Stimulated activated CD4-positive, alpha-beta T cell treated with anti-CD3 and anti-CD28 coated beads, Interleukin-12 subunit alpha, Interleukin-12 subunit beta, amount 100 ng/mL, for 48 hours (primary cell): ENCODE measurements around the gene SMCR8.
"Not testable (repeated sequence)": the region's sequence is repeated elsewhere in the genome, so short reads cannot be mapped to it uniquely, and the experiment has no call there.

Source experiments
- DNase-seq, 3 donors: peaks; one replicate each; pipeline ENCODE4 v3.0.0-alpha.2; 2020; ENCODE audit warnings: low read depth in 2 of 3, low spot score in 1 of 3

The SMCR8 gene, protein sequence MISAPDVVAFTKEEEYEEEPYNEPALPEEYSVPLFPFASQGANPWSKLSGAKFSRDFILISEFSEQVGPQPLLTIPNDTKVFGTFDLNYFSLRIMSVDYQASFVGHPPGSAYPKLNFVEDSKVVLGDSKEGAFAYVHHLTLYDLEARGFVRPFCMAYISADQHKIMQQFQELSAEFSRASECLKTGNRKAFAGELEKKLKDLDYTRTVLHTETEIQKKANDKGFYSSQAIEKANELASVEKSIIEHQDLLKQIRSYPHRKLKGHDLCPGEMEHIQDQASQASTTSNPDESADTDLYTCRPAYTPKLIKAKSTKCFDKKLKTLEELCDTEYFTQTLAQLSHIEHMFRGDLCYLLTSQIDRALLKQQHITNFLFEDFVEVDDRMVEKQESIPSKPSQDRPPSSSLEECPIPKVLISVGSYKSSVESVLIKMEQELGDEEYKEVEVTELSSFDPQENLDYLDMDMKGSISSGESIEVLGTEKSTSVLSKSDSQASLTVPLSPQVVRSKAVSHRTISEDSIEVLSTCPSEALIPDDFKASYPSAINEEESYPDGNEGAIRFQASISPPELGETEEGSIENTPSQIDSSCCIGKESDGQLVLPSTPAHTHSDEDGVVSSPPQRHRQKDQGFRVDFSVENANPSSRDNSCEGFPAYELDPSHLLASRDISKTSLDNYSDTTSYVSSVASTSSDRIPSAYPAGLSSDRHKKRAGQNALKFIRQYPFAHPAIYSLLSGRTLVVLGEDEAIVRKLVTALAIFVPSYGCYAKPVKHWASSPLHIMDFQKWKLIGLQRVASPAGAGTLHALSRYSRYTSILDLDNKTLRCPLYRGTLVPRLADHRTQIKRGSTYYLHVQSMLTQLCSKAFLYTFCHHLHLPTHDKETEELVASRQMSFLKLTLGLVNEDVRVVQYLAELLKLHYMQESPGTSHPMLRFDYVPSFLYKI

DNA sequence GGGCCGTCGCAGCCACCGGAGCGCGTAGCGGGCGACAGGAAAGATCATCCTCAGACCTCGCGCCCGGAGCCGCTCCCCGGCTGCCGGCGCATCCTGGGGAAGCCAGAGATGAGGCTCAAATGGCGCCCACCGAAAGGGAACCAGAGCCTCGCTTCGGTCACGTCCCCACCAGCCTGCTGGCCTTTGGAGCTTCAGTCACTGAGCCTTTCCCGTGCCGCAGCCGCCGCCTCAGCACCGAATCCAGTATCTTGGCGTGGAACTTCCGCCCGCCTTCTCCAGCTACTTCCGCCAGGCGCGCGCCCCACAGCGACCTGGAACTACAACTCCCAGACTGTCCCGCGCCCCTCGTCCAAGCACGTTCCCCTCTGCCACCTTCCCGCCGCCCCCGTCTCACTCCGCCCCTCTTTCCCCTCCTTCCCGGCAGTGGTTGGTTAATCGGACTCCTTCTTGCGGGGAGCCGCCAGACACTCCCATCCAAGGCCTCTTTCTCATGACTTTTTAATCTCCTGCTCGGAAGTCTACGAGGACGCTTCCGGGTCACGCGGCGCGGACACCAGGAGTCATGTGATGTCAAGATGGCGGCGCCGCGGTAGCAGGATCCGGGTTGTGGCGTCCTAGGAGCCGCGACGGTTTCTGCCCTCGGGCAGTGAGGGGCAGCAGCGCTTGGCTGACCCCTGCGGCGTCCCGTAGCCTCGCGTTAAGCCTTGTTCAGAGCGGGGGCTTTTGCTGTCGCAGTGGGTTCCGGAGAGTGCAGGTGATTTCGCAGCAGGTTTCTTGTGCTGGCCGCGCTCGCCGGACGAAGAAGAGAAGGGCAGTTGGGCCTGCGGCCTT, at the start of gene SMCR8, which contains the start of gene TOP3A:
Gene SMCR8 (plus strand): TSS at position 563 of the 831 bp plus-strand sequence. CDS start 497 bp downstream, outside the sequence.
Gene TOP3A (minus strand): TSS at position 264 of the 831 bp plus-strand sequence. CDS start 216 bp downstream, at position 48.
- peak; percentile 93 to 98 (median 96) for DNase-seq

DNA sequence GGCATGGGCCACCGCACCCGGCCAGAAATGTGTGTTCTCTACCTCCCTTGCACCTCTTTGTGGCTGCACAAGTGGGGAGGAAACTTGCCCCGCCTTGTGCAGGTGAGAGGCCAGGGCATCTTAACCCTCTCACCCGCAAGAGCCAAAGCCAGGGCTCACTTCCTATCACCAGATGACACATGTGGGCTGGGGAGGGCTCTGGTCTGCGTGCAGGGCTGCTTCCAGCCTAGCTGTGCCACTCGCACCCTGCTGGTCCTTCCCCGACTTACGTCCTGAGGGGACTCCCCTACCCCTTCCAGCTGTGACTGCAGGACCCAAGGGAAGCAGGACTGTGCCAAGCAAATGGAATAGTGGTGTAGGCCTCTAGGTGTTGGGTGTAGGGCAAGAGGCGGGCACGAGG, 47.7 kb upstream of the SMCR8 start:
- no peak for DNase-seq

DNA sequence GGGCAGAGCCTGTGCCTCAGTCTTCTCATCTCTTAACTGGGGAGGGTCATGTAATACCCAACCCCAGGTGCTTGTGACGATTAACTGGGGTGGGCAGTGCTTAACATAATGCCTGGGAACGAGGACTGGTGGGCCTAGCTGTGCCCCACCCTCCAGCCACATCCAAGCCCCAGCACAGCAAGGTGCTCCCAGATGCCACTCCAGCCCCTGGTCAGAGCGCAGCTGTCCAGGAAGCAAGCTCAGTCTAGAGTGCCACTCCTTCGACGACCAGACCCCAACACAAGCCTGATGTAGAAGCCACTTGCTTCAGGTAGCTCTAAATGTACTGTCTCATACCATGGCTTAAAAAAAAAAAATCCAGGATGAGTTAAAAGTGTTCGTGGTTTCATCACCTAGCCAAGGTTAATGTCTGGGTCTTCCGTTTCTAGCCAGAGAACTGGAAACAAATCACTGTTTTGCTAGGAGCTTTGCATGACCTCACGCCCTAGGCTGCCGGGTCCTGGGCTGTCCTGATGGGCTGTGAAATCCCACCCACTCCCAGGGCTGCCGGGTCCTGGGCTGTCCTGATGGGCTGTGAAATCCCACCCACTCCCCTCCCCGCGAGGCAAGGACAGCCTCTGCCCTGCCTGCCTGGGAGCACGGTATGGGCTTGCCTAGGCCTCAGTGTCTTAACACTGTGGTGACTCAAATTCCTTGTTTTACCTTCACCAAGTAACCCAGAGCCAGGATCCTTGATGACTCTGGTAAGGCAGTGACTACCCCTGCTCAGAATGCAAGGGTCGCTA, 47.0 kb upstream of the SMCR8 start:
- DNase-seq = no peak

DNA sequence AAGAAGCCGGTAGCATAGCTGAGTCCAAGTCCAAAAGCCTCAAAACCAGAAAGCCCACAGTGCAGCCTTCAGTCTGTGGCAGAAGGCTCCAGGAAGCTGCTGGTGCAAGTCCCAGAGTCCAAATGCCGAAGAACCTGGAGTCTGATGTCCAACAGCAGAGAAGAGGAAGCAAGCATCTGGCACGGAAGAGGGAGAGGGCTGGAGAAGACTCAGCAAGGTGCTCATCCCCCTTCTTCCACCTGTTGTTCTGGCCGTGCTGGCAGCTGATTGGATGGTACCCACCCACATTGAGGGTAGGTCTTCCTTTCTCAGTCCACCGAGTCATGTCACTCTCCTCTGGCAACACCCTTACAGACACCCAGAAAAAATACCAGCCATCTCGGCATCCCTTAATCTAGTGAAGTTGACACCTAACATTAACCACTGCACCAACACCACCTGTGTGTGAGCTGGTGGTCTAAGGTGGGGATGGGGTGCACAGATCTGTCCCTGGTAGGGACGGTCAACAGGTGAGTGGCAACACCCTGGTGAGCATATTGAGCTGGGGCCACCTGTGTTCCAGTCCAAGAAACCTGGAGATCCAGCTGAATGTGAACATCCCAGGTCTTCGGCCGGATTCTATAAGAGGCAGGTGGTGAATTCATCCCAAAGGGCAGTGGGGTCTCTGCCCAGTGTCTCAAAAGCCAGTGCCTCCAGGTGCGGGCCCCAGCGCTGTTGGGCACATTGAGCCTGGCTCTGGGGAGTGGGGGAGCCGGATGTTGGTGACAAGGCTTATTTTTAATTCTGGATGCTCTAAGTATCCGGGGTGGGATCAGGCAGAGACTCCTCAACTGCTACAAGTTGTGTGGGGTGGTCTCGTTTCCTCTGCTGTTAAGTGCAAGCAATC, 44.8 kb upstream of the SMCR8 start:
- DNase-seq = no peak

DNA sequence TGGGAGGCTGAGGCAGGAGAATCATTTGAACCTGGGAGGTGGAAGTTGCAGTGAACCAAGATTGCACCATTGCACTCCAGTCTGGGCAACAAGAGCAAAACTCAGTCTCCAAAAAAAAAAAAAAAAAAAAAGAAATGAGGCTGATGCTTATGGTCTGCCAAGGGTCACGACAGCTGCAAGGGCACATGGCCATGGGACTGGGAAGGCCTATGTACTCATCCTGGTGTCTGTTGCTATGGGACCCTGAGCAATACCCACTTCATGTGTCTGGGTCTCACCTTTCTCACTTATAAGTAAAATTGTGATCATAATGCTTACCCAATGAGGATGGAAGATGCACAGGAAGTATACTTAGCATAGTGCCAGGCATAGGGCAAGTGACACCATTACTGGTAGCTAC, 38.0 kb upstream of the SMCR8 start:
- no peak for DNase-seq

DNA sequence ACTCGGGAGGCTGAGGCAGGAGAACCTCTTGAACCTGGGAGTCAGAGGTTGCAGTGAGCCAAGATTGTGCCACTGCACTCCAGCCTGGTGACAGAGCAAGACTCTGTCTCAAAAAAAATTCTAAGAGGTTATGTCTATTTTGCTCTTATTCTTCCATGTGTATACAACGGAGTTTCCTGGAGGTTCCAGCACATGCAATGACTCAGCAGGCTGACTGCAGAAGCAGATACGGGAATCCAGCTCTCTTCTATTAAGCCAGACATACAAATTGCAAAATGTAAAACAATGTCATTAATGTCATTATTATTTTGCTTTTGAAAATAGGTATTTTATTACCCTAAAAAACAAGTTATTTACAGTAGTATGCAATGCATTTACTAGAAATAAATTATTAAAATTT, 36.2 kb upstream of the SMCR8 start:
- no peak for DNase-seq

DNA sequence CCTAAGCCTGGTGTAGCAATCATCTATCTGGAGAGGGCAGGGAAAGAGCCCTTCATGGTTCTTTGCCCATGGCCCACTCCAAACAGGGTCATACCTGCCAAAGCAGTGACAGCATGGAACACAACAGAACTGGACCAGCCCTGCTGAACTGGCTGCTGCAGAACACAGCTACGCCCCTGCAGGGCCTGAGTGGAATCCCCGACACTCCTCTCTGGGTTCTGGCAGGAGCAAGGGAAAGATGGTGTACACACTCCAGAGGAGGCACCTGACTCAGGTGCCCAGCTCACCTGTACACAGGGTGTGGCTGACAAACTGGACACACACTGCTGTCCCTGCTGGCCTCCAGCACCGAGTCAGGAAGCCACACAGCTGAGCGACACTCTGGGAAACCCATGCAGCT, 34.8 kb upstream of the SMCR8 start:
- DNase-seq = no peak

DNA sequence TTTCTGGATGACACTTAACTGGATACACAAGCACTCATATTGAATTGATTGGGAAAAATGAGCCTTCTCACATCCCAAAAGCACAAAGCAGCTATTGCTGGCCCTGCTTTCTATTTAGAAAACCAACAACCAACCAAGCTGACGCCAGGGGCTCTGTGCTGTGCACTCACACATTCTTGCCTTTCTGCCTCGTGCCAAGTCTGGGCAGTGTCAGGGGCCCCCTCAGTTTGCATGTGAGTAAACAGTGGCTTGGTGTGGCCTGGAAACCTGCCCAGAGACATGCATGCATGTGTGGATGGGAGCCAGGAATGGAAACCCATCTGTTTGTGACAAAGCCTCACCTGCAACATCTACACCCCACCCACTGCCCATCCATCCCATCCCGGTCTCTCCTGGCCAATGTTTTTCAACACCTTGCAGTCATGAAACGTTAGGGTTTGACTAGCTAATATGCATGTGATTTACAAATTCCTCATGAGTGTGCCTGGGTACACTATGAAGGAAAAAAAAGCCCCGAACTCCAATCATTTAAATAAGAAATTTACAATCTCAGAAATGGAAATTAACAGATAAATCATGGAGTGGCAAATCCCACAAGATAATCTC, 34.2 kb upstream of the SMCR8 start:
- no peak for DNase-seq

DNA sequence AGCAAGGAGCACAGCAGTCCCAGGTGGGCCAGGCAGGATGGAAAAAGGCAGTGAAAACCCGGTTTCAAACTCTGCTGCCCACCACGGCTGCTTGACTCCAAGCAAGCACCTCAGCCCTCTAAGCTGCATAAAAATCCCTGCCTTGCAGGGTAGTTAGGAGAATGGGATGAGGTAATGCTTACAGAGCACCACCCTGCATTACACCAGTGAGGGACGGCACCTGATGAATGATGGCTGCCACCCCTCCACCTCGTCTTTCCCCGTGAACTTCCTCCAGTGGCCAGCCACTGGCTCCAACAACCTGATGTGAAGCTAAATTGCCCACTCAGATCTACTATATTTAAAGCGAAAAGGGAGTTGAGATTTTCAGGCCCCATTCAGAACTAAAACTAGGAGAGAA, 33.3 kb upstream of the SMCR8 start:
- no peak for DNase-seq

DNA sequence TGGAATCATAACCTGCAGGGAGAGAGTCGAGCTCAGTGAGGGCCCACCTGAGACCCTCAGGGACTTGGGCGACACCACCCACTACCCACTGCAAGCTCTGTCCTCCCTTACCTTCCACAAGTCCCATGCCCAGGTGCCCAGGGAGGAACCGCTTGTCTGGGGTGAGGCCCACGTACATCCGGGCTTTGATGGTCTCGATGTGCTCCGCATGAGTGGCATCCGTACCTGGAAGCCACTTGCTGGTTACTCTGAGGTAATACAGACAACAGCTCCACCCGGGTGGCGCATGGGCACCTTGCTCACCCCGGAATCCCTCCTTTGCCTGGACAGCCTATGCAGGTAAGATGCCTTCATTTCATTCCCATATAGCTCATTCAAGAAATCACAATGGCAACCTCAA, 29.8 kb upstream of the SMCR8 start:
- DNase-seq = no peak

DNA sequence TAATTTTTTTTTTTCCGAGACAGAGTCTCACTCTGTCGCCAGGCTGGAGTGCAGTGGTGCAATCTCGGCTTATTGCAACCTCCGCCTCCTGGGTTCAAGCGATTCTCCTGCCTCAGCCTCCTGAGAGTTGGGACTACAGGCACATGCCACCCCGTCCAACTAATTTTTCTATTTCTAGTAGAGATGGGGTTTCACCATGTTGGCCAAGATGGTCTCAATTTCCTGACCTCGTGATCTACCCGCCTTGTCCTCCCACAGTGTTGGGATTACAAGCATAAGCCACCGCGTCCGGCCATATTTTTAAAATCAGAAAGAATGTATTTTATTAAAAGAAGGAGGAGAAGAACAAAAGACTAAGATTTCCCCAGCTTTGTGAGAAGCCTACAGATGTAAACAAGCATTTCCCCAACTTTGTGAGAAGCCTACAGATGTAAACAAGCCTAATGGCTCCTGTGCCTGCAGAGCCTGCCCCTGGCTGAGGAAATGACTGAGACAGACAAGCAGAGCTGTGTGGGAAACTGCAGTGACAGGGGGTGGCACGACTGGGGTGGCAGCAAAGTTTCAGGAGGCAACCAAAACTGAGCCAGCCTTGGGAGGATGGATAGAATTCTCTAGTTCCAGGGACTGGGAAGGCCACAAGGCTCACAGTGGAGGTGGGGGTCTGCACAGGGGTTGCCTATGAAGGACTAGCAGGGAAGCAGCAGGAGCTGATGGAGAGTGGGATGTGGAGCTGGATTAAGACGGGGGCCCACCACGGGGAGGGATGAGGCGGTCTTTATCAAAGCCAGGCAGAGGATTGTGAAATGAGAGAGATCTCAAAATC, 23.2 kb upstream of the SMCR8 start:
- no peak for DNase-seq

DNA sequence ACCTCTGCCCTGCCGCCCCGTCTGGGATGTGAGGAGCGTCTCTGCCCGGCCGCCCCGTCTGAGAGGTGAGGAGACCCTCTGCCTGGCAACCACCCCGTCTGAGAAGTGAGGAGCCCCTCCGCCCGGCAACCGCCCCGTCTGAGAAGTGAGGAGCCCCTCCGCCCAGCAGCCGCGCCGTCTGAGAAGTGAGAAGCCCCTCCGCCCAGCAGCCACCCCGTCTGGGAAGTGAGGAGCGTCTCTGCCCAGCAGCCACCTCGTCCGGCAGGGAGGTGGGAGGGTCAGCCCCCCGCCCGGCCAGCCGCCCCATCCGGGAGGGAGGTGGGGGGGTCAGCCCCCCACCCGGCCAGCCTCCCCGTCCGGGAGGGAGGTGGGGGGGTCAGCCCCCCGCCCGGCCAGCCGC, 17.0 kb upstream of the SMCR8 start:
- not testable (repeated sequence) for DNase-seq

DNA sequence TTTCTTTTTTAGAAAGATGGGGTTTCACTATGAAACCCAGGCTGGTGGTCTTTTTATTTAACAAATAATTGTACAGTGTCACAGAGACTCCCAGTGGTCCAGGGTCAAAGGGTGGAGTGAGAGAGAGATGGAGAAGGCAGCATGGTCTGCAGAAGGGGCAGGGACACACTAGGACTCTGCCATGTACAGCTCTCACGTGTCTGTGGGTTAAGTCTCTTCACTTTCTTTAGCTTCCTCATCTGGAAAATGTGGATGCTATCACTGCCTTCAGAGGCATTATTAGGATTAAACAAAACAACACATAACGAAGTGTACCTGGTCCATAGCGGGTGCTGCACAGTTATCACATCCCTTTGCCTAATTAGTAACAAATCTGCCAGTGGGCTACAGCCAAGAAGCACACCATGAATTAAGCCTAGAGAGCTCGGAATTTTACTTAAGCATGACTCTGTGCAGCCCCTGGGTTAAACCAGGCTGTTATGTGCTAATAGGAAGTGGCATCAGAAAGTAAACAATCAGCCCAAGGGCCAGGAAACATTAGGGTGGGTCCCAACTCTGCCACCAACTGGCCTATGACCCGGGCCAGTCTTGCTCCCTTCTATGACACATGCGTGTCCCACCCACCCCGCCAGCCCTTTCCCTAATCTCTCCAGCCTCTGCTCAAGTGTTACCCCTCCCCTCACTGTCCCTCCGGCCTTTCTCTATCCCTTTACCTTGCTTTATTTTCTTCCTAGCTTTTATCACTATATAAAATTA, 14.2 kb upstream of the SMCR8 start:
- DNase-seq = no peak

DNA sequence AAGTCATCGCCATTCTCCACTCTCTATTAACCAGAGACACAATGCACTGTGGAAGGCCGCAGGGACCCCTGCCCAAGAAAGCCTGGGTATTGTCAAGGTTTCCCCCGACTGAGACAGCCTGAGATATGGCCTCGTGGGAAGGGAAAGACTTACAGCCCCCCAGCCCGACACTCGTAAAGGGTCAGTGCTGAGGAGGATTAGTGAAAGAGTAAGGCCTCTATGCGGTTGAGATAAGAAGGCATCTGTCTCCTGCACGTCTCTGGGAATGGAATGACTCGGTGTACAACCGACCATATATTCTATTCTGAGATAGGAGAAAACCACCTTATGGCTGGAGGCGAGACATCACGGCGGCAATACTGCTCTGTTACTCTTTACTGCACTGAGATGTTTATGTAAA, 11.9 kb upstream of the SMCR8 start:
- DNase-seq = not testable (repeated sequence)

DNA sequence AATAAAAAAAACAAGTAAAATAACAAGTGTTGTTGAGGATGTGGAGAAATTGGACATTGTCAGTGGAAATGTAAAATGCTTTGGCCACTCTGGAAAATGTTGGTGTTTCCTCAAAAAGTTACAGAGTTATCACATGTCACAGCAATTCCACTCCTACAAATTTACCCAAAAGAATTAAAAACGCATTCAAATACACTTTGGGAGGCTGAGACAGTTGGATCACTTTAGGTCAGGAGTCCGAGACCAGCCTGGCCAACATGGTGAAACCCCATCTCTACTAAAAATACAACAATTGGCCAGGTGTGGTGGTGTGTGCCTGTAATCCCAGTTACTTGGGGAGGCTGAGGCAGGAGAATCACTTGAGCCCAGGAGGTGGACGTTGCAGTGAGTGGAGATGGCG, 5.9 kb upstream of the SMCR8 start:
- DNase-seq = no peak

DNA sequence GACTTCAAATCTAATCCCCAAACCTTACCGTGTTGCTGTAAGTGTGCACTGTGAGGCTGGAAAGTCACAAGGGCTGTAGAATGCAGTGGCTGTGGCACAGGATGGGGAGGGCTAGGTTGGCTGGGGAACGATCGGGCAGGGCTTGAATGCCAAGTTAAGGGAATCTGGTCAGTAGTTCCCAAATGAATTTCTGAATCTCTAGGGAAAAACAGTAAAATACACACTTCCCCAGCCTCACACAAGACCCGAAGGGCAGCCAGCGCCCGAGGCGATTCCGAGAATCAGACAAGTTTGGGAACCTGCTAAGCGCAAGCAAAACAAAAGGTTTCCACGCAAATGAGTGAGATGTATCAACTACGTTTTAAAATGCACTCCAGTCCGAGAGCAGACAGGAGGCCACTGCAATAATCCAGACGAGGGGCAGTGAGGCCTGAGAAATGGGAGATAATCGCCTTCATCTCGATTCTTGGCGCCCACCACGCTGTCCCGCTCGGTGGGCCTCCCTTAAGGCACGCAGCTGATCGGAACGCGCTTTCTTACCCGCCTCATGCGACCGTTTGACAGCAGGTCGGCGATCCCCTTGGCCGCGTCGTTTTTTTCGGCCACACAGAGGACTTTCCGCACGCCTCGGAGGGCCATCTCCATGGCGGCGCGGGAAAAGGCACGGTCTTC, 898 bp upstream of the SMCR8 start:
- DNase-seq = no peak

DNA sequence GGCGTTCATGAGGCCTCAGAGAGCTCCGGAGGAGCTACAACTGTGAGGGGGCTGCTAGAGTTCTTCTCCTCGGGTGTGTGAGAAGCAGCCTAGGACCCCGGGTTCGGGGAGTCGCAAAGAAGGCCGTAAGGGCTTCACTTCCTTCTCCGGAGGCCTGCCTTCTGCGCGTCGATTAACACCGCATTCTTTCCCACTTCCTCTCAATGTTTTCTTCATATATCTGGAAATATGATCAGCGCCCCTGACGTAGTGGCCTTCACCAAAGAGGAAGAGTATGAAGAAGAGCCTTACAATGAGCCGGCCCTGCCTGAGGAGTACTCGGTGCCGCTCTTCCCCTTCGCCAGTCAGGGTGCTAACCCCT, 449 bp downstream of the SMCR8 start:
- no peak for DNase-seq
